Trophoblast cell (in vitro differentiated cells and primary cell): Measurements from ENCODE around the gene SPHKAP.

Experiments used
- DNase-seq, 2 donors: peaks; one replicate each; pipeline ENCODE4 v3.0.0-alpha.2; 2016
- H2AFZ ChIP-seq: 2 replicates; pipeline ENCODE4 v1.6.1; 2013; ENCODE audit warnings: low read length, moderate library complexity, mild to moderate bottlenecking; ENCODE audit not compliant: insufficient read depth, poor library complexity
- H2AK5ac ChIP-seq: 2 replicates; pipeline ENCODE4 v1.6.1; 2013; ENCODE audit warnings: mild to moderate bottlenecking, low read length
- H2BK120ac ChIP-seq: 2 replicates; pipeline ENCODE4 v1.6.1; 2013; ENCODE audit warnings: low read length, mild to moderate bottlenecking, moderate library complexity; ENCODE audit not compliant: insufficient read depth, poor library complexity
- H2BK12ac ChIP-seq: 2 replicates; pipeline ENCODE4 v1.6.1; 2013; ENCODE audit warnings: mild to moderate bottlenecking, low read length, moderate library complexity
- H2BK5ac ChIP-seq: 2 replicates; pipeline ENCODE4 v1.6.1; 2013; ENCODE audit warnings: low read length, low read depth, moderate library complexity, mild to moderate bottlenecking; ENCODE audit not compliant: poor library complexity
- H3K14ac ChIP-seq: 2 replicates; pipeline ENCODE4 v1.6.1; 2013; ENCODE audit warnings: mild to moderate bottlenecking, low read length
- H3K18ac ChIP-seq: 2 replicates; pipeline ENCODE4 v1.6.1; 2013; ENCODE audit warnings: mild to moderate bottlenecking, low read length
- H3K23ac ChIP-seq: 2 replicates; pipeline ENCODE4 v1.6.1; 2013; ENCODE audit warnings: low read length
- H3K27ac ChIP-seq: 2 replicates; pipeline ENCODE4 v1.5.1; 2013; ENCODE audit warnings: low read depth, mild to moderate bottlenecking, inconsistent platforms, low read length, moderate library complexity
- H3K27me3 ChIP-seq: 2 replicates; pipeline ENCODE4 v1.6.1; 2013; ENCODE audit warnings: inconsistent platforms, mild to moderate bottlenecking, low read length, moderate library complexity; ENCODE audit not compliant: insufficient read depth
- H3K36me3 ChIP-seq, 2 experiments: 1 replicate in 1 of 2; 2 replicates in 1 of 2; pipeline ENCODE4 v1.6.1; 2013; ENCODE audit warnings: low read length in 2 of 2, mild to moderate bottlenecking in 2 of 2, moderate library complexity in 1 of 2; ENCODE audit not compliant: insufficient read depth in 2 of 2, control insufficient read depth in 1 of 2
- H3K4ac ChIP-seq: 2 replicates; pipeline ENCODE4 v1.6.1; 2013; ENCODE audit warnings: low read depth, mild to moderate bottlenecking, low read length, moderate library complexity
- H3K4me1 ChIP-seq, 2 experiments: 1 replicate in 1 of 2; 2 replicates in 1 of 2; pipeline ENCODE4 v1.6.1; 2013; ENCODE audit warnings: low read length in 2 of 2, mild to moderate bottlenecking in 2 of 2, moderate library complexity in 1 of 2; ENCODE audit not compliant: insufficient read depth in 2 of 2, control insufficient read depth in 1 of 2
- H3K4me2 ChIP-seq: 2 replicates; pipeline ENCODE4 v1.6.1; 2013; ENCODE audit warnings: inconsistent platforms, mild to moderate bottlenecking, low read length, moderate library complexity
- H3K4me3 ChIP-seq: 2 replicates; pipeline ENCODE4 v1.5.1; 2013; ENCODE audit warnings: mild to moderate bottlenecking, low read depth, low read length, inconsistent platforms
- H3K79me1 ChIP-seq: one replicate; pipeline ENCODE4 v1.6.1; 2013; ENCODE audit warnings: low read length
- H3K79me2 ChIP-seq: 2 replicates; pipeline ENCODE4 v1.6.1; 2013; ENCODE audit warnings: low read length, mild to moderate bottlenecking; ENCODE audit not compliant: control insufficient read depth, insufficient read depth, poor library complexity
- H3K9ac ChIP-seq: 2 replicates; pipeline ENCODE4 v1.6.1; 2013; ENCODE audit warnings: mild to moderate bottlenecking, low read length
- H3K9me3 ChIP-seq: 2 replicates; pipeline ENCODE4 v1.6.1; 2013; ENCODE audit warnings: low read depth, mild to moderate bottlenecking, control low read depth, inconsistent platforms, low read length; ENCODE audit not compliant: insufficient read depth
- H4K12ac ChIP-seq: 2 replicates; pipeline ENCODE4 v1.6.1; 2013; ENCODE audit warnings: low read depth, mild to moderate bottlenecking, low read length, moderate library complexity
- H4K8ac ChIP-seq: 2 replicates; pipeline ENCODE4 v1.6.1; 2013; ENCODE audit warnings: low read depth, mild to moderate bottlenecking, low read length, moderate library complexity
- H4K91ac ChIP-seq: one replicate; pipeline ENCODE4 v1.6.1; 2013; ENCODE audit warnings: low read depth, mild to moderate bottlenecking, low read length, moderate library complexity
- WGBS: extraction: QIAGEN DNeasy Blood & Tissue Kit; methylation state at CpG from one replicate; pipeline ENCODE4 v1.1.7; 2013; ENCODE audit warnings: missing lambda C conversion rate; ENCODE audit not compliant: insufficient read length, insufficient coverage; ENCODE audit errors: extremely low coverage; 5-methylcytosine and 5-hydroxymethylcytosine counted together

Gene SPHKAP

GRCh38 chr2:227971619-227972230 lies 209.8 kb downstream of the SPHKAP start:
- Histone ChIP-seq H2AK5ac (no peak overlapping the region), H3K23ac (no peak overlapping the region), H3K27me3 (no peaks in the 10 kb centered on the region), H3K9me3 (no peaks in the 10 kb centered on the region), H3K79me2 (no peaks in the 10 kb centered on the region), H2BK12ac (no peak overlapping the region), H3K4me1 (no peaks in the 10 kb centered on the region), H4K12ac (no peak overlapping the region), H3K27ac (no peak overlapping the region), H3K4me3 (no peak overlapping the region), H3K4me2 (no peak overlapping the region), H3K4ac (no peak overlapping the region), H2AFZ (no peak overlapping the region), H2BK5ac (no peak overlapping the region), H3K36me3 (no peaks in the 10 kb centered on the region), H2BK120ac (no peak overlapping the region), H4K8ac (no peak overlapping the region), H3K14ac (no peak overlapping the region), H3K79me1 (no peaks in the 10 kb centered on the region), H3K18ac (no peak overlapping the region), H4K91ac (no peak overlapping the region), H3K9ac (no peak overlapping the region)
- WGBS: no CpG with 5 or more reads among the region's 7 CpGs
- no peak for DNase-seq

- no peak overlapping the region for H2BK12ac ChIP-seq
- H2BK5ac ChIP-seq: no peak overlapping the region
- no peak for DNase-seq
- no peak overlapping the region for H3K9ac ChIP-seq
- H4K8ac ChIP-seq: no peak overlapping the region
- no peak overlapping the region for H3K4me2 ChIP-seq
- no peaks in the 10 kb centered on the region for H3K36me3 ChIP-seq
- no peak overlapping the region for H3K18ac ChIP-seq
- H4K12ac ChIP-seq: no peak overlapping the region
- no CpG with 5 or more reads among the region's 3 CpGs for WGBS
- H3K4ac ChIP-seq: no peak overlapping the region
- no peaks in the 10 kb centered on the region for H3K79me2 ChIP-seq
- H3K4me1 ChIP-seq: peaks cover 0 to 4% of the 10 kb centered on the region in 2 experiments
- no peak overlapping the region for H3K4me3 ChIP-seq
- no peak overlapping the region for H3K23ac ChIP-seq
- no peak overlapping the region for H2AFZ ChIP-seq
- H3K9me3 ChIP-seq: peaks cover 2% of the 10 kb centered on the region
- H3K27ac ChIP-seq: no peak overlapping the region
- no peaks in the 10 kb centered on the region for H3K27me3 ChIP-seq
- H2AK5ac ChIP-seq: no peak overlapping the region
- no peaks in the 10 kb centered on the region for H3K79me1 ChIP-seq
- no peak overlapping the region for H3K14ac ChIP-seq
- H2BK120ac ChIP-seq: no peak overlapping the region
- H4K91ac ChIP-seq: no peak overlapping the region
Observed at GRCh38 chr2:227960317-227960716, 221.2 kb downstream of the SPHKAP start.

DNA sequence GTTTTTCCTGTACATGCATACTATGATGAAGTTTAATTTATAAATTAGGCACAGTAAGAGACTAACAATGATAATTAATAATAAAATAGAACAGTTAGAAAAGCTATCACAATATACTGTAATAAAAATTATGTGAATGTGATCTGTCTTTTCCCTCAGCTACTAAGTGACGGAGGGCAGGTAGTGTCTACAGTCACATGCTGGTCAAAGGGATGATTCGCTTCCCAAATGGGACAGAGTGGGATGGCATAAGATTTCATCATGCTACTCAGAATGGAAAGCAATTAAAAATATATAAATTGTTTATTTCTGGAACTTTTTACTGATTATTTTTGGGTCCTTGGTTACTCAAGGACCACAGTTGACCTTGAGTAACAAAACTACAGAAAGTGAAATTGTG lies 238.5 kb downstream of the SPHKAP start:
- H4K12ac ChIP-seq: no peak overlapping the region
- H3K23ac ChIP-seq: no peak overlapping the region
- no peak overlapping the region for H2BK120ac ChIP-seq
- H3K4me1 ChIP-seq: peaks cover 0 to 2% of the 10 kb centered on the region in 2 experiments
- no peak overlapping the region for H3K18ac ChIP-seq
- peaks cover 1% of the 10 kb centered on the region for H3K79me1 ChIP-seq
- no peak overlapping the region for H3K4me3 ChIP-seq
- no peak overlapping the region for H3K9ac ChIP-seq
- no CpG with 5 or more reads among the region's 2 CpGs for WGBS
- H3K27me3 ChIP-seq: no peaks in the 10 kb centered on the region
- H4K91ac ChIP-seq: no peak overlapping the region
- no peaks in the 10 kb centered on the region for H3K79me2 ChIP-seq
- H2BK5ac ChIP-seq: no peak overlapping the region
- no peak overlapping the region for H3K4ac ChIP-seq
- H3K4me2 ChIP-seq: no peak overlapping the region
- DNase-seq: no peak
- H3K36me3 ChIP-seq: no peaks in the 10 kb centered on the region
- H2BK12ac ChIP-seq: no peak overlapping the region
- H4K8ac ChIP-seq: no peak overlapping the region
- H3K9me3 ChIP-seq: no peaks in the 10 kb centered on the region
- no peak overlapping the region for H2AK5ac ChIP-seq
- no peak overlapping the region for H2AFZ ChIP-seq
- no peak overlapping the region for H3K27ac ChIP-seq
- H3K14ac ChIP-seq: no peak overlapping the region

GRCh38 chr2:227942021-227942420 lies 239.5 kb downstream of the SPHKAP start:
- H4K91ac ChIP-seq: no peak overlapping the region
- H3K79me1 ChIP-seq: peaks cover 1% of the 10 kb centered on the region
- H3K18ac ChIP-seq: no peak overlapping the region
- no peak overlapping the region for H3K14ac ChIP-seq
- no peak overlapping the region for H2BK120ac ChIP-seq
- DNase-seq: no peak
- H2BK5ac ChIP-seq: no peak overlapping the region
- H3K4me3 ChIP-seq: no peak overlapping the region
- H2BK12ac ChIP-seq: no peak overlapping the region
- no peak overlapping the region for H3K9ac ChIP-seq
- no peaks in the 10 kb centered on the region for H3K36me3 ChIP-seq
- no peak overlapping the region for H2AFZ ChIP-seq
- H4K12ac ChIP-seq: no peak overlapping the region
- no peak overlapping the region for H4K8ac ChIP-seq
- peaks cover 0 to 2% of the 10 kb centered on the region in 2 experiments for H3K4me1 ChIP-seq
- WGBS: no CpG with 5 or more reads among the region's 2 CpGs
- no peak overlapping the region for H3K23ac ChIP-seq
- H3K79me2 ChIP-seq: no peaks in the 10 kb centered on the region
- no peak overlapping the region for H3K4me2 ChIP-seq
- no peaks in the 10 kb centered on the region for H3K27me3 ChIP-seq
- H2AK5ac ChIP-seq: no peak overlapping the region
- no peak overlapping the region for H3K4ac ChIP-seq
- no peak overlapping the region for H3K27ac ChIP-seq
- no peaks in the 10 kb centered on the region for H3K9me3 ChIP-seq
